H1 (cell line): ENCODE results near the gene PARK7. TPM values are rescaled to one million over a fixed set of nuclear protein-coding genes. Genes with fewer than 3 reads are reported as not detected.

Experiments used
- CTCF ChIA-PET: fragments of 300-600 bp; sonication (Branson Sonifier 250); formaldehyde crosslinking; loops from one replicate; lab custom pipeline; 2021; ENCODE audit not compliant: partially characterized antibody; lab: Charles Lee
- POLR2A ChIA-PET: fragments of 300-600 bp; sonication (Branson Sonifier 250); formaldehyde crosslinking; loops from one replicate; lab custom pipeline; 2021; ENCODE audit warnings: inconsistent platforms; ENCODE audit not compliant: partially characterized antibody; lab: Charles Lee
- DNase-seq, 2 experiments: peaks; one replicate each; pipeline versions ENCODE4 v3.0.0 to v3.0.0-alpha.2; 2010 to 2022; ENCODE audit warnings: low spot score in 2 of 2, low read depth in 1 of 2, mixed read lengths in 1 of 2
- FAIRE-seq: peaks from 2 replicates; lab custom pipeline; 2011; peaks lifted over from hg19 to GRCh38; lab: Jason Lieb, UNC
- H2AFZ ChIP-seq: 2 replicates; pipeline ENCODE4 v1.8.1; 2012; ENCODE audit warnings: low read length, inconsistent platforms
- H2AK5ac ChIP-seq: 2 replicates; pipeline ENCODE4 v1.6.1; 2013; ENCODE audit warnings: low read depth, low read length
- H2BK120ac ChIP-seq: replicated peaks from 2 replicates; pipeline ENCODE3; 2013; ENCODE audit warnings: low read depth, low read length, inconsistent platforms
- H2BK12ac ChIP-seq: 2 replicates; pipeline ENCODE4 v1.6.1; 2013; ENCODE audit warnings: low read depth, low read length
- H2BK15ac ChIP-seq: 2 replicates; pipeline ENCODE4 v1.6.1; 2013; ENCODE audit warnings: low read length
- H2BK20ac ChIP-seq: 2 replicates; pipeline ENCODE4 v1.6.1; 2013; ENCODE audit warnings: low read length
- H2BK5ac ChIP-seq: 2 replicates; pipeline ENCODE4 v1.6.1; 2013; ENCODE audit warnings: low read depth, low read length
- H3K14ac ChIP-seq: 2 replicates; pipeline ENCODE4 v1.6.1; 2013; ENCODE audit warnings: inconsistent platforms; ENCODE audit not compliant: insufficient read length
- H3K18ac ChIP-seq: 2 replicates; pipeline ENCODE4 v1.6.1; 2013; ENCODE audit warnings: low read length; ENCODE audit errors: extremely low read depth
- H3K23ac ChIP-seq: 2 replicates; pipeline ENCODE4 v1.6.1; 2013; ENCODE audit warnings: inconsistent platforms; ENCODE audit not compliant: insufficient read length
- H3K23me2 ChIP-seq: 2 replicates; pipeline ENCODE4 v1.6.1; 2013; ENCODE audit warnings: low read depth, low read length
- H3K27ac ChIP-seq: 2 replicates; pipeline ENCODE4 v1.6.1; 2011; ENCODE audit warnings: low read depth, low read length, inconsistent platforms
- H3K27me3 ChIP-seq, 4 experiments: replicated peaks in 1 of 4; 1 replicate in 1 of 4; 2 replicates in 3 of 4; pipeline versions ENCODE4 v1.6.1 to v1.8.1; 2011 to 2013; ENCODE audit warnings: low read length in 3 of 4, mild to moderate bottlenecking in 3 of 4, inconsistent platforms in 2 of 4, mixed read lengths in 2 of 4, moderate library complexity in 1 of 4; ENCODE audit not compliant: control insufficient read depth in 3 of 4, insufficient read depth in 3 of 4; ENCODE audit errors: extremely low read depth in 1 of 4
- H3K36me3 ChIP-seq, 4 experiments: 2 replicates each; pipeline versions ENCODE4 v1.6.1 to v1.8.1; 2011 to 2013; ENCODE audit warnings: mild to moderate bottlenecking in 4 of 4, low read length in 3 of 4, moderate library complexity in 2 of 4, control low read depth in 1 of 4, inconsistent platforms in 1 of 4; ENCODE audit not compliant: insufficient read depth in 4 of 4, control insufficient read depth in 2 of 4
- H3K4ac ChIP-seq: replicated peaks from 2 replicates; pipeline ENCODE3; 2013; ENCODE audit warnings: low read length, low read depth, mixed read lengths, inconsistent platforms; ENCODE audit not compliant: insufficient read length
- H3K4me1 ChIP-seq, 4 experiments: replicated peaks in 1 of 4; 1 replicate in 1 of 4; 2 replicates in 3 of 4; pipeline versions ENCODE4 v1.6.1 to v1.8.1; 2011 to 2013; ENCODE audit warnings: low read length in 3 of 4, inconsistent platforms in 2 of 4, mixed read lengths in 1 of 4; ENCODE audit not compliant: insufficient read depth in 4 of 4, control insufficient read depth in 3 of 4
- H3K4me2 ChIP-seq, 2 experiments: 2 replicates each; pipeline versions ENCODE4 v1.6.1 to v1.8.1; 2011 to 2013; ENCODE audit warnings: low read depth in 2 of 2, low read length in 2 of 2, control low read depth in 1 of 2, inconsistent platforms in 1 of 2, mild to moderate bottlenecking in 1 of 2; ENCODE audit not compliant: insufficient read depth in 1 of 2
- H3K4me3 ChIP-seq, 4 experiments: fragments of 200-600, 300-600 bp in 1 of 4; sonication (generic), shearing (Covaris generic), sonication (Bioruptor Twin) in 1 of 4; 2 replicates each; pipeline versions ENCODE4 v1.5.1 to v1.8.1; 2011 to 2016; ENCODE audit warnings: low read length in 4 of 4, low read depth in 3 of 4, control low read depth in 2 of 4, inconsistent platforms in 2 of 4, mild to moderate bottlenecking in 2 of 4, mixed read lengths in 1 of 4, moderate library complexity in 1 of 4; ENCODE audit not compliant: insufficient read depth in 2 of 4; ENCODE audit errors: extremely low read depth in 1 of 4
- H3K56ac ChIP-seq: replicated peaks from 2 replicates; pipeline ENCODE3; 2013; ENCODE audit warnings: low read depth, mild to moderate bottlenecking, mixed read lengths, low read length, inconsistent platforms; ENCODE audit not compliant: insufficient read length
- H3K79me1 ChIP-seq: 2 replicates; pipeline ENCODE4 v1.6.1; 2013; ENCODE audit warnings: low read depth, low read length, control low read depth
- H3K79me2 ChIP-seq, 2 experiments: 2 replicates each; pipeline versions ENCODE4 v1.6.1 to v1.8.1; 2012 to 2013; ENCODE audit warnings: low read length in 2 of 2, mild to moderate bottlenecking in 2 of 2, inconsistent platforms in 1 of 2; ENCODE audit not compliant: insufficient read depth in 2 of 2, control insufficient read depth in 1 of 2
- H3K9ac ChIP-seq, 4 experiments: replicated peaks in 1 of 4; 1 replicate in 1 of 4; 2 replicates in 3 of 4; pipeline versions ENCODE4 v1.6.1 to v1.8.1; 2011 to 2013; ENCODE audit warnings: low read depth in 3 of 4, low read length in 3 of 4, control low read depth in 2 of 4, mild to moderate bottlenecking in 2 of 4, moderate library complexity in 2 of 4, inconsistent platforms in 1 of 4; ENCODE audit errors: extremely low read depth in 1 of 4
- H3K9me3 ChIP-seq, 2 experiments: 2 replicates each; pipeline versions ENCODE4 v1.6.1 to v1.8.1; 2012 to 2013; ENCODE audit warnings: mild to moderate bottlenecking in 2 of 2, moderate library complexity in 2 of 2, control low read depth in 1 of 2, inconsistent platforms in 1 of 2, low read depth in 1 of 2, low read length in 1 of 2, mixed read lengths in 1 of 2; ENCODE audit not compliant: insufficient read depth in 2 of 2
- H4K20me1 ChIP-seq, 2 experiments: replicated peaks in 1 of 2; 2 replicates each; pipeline versions ENCODE3 to v1.8.1; 2011 to 2013; ENCODE audit warnings: inconsistent platforms in 2 of 2, low read length in 2 of 2, mild to moderate bottlenecking in 1 of 2; ENCODE audit not compliant: insufficient read depth in 2 of 2, control insufficient read depth in 1 of 2
- H4K5ac ChIP-seq: 2 replicates; pipeline ENCODE4 v1.6.1; 2013; ENCODE audit warnings: low read length, low read depth, mixed read lengths, inconsistent platforms; ENCODE audit not compliant: insufficient read length
- H4K8ac ChIP-seq: 2 replicates; pipeline ENCODE4 v1.8.0; 2013; ENCODE audit warnings: mild to moderate bottlenecking, moderate library complexity, low read length, inconsistent platforms; ENCODE audit not compliant: insufficient read depth; ENCODE audit errors: extremely low read depth
- H4K91ac ChIP-seq: replicated peaks from 2 replicates; pipeline ENCODE3; 2013; ENCODE audit warnings: low read length, mixed read lengths, inconsistent platforms; ENCODE audit not compliant: insufficient read length
- CBX8 ChIP-seq: fragments of 300-800, 300-1000 bp; sonication (generic); IDR thresholded peaks from 2 replicates; pipeline ENCODE4 v1.7.1; 2016; ENCODE audit warnings: low read depth, low read length, borderline replicate concordance
- EP300 ChIP-seq, 2 experiments: IDR thresholded peaks; 1 replicate in 1 of 2; 2 replicates in 1 of 2; pipeline ENCODE4 v1.6.1; 2011 to 2012; ENCODE audit warnings: low read depth in 2 of 2, low read length in 2 of 2, mild to moderate bottlenecking in 2 of 2, borderline replicate concordance in 1 of 2, inconsistent platforms in 1 of 2, moderate library complexity in 1 of 2
- MAFK ChIP-seq: IDR thresholded peaks from 2 replicates; pipeline ENCODE4 v1.6.1; 2012; ENCODE audit warnings: low read depth, mild to moderate bottlenecking, improper control_type of control experiment, low read length
- RNF2 ChIP-seq: fragments of 200-900, 300-1000 bp; sonication (generic); IDR thresholded peaks from 2 replicates; pipeline ENCODE4 v1.7.1; 2016; ENCODE audit warnings: borderline replicate concordance, low read depth, mild to moderate bottlenecking, antibody characterized with exemption, low read length; ENCODE audit not compliant: poor library complexity, severe bottlenecking; ENCODE audit errors: missing control alignments
- ZNF274 ChIP-seq: IDR thresholded peaks from 2 replicates; pipeline ENCODE4 v1.7.0; 2012; ENCODE audit warnings: low read length, borderline replicate concordance; ENCODE audit errors: extremely low read depth
- WGBS, 2 experiments: shearing (Covaris generic) in 1 of 2; methylation state at CpG; one replicate each; pipeline versions ENCODE4 v1.1.6 to v1.1.7; 2013 to 2015; ENCODE audit warnings: low lambda C conversion rate in 2 of 2, mixed read lengths in 2 of 2, inconsistent platforms in 1 of 2, low coverage in 1 of 2, missing lambda C conversion rate in 1 of 2; ENCODE audit not compliant: insufficient replicate concordance in 2 of 2, insufficient coverage in 1 of 2, insufficient read length in 1 of 2; ENCODE audit errors: extremely low coverage in 1 of 2, missing lambda C conversion rate in 1 of 2; 5-methylcytosine and 5-hydroxymethylcytosine counted together
- polyA plus RNA-seq, 7 experiments: library from polyadenylated mRNA; depleted of rRNA in 3 of 7; stranded (reverse) in 5 of 7; unstranded in 2 of 7; fragments of >200 nt in 5 of 7; fragments of 200-250 nt in 2 of 7; gene quantifications; 1 replicate in 5 of 7; 2 replicates in 1 of 7; 4 replicates in 1 of 7; pipeline versions ENCODE4 v1.2.1 to v1.2.3, GENCODE V29; 2011 to 2013; ENCODE audit warnings: missing spikeins in 2 of 7, mixed read lengths in 2 of 7
- total RNA-seq: library from RNA; stranded (reverse); fragmentation: NEBNext Ultra II Directional; extraction: Animal tissue kit (Norgen Biotek cat#: 25700); gene quantifications from 2 replicates; pipeline ENCODE4 v1.2.1, GENCODE V29; 2021
- TF ChIP-seq, protein P1 (sequence below): IDR thresholded peaks from 2 replicates; pipeline ENCODE4 v1.6.1; 2012; ENCODE audit warnings: low read length, inconsistent platforms

The PARK7 gene
- total and polyA plus RNA-seq, 2 of the 8 experiments (the other 6 are each of a cell fraction or from before 2014, with no cell fraction given): 206 to 383 TPM

- Histone ChIP-seq H2AK5ac (no peak overlapping the region), H3K18ac (no peak overlapping the region), H3K79me2 (no peaks in the 10 kb centered on the region), H4K20me1 (no peaks in the 10 kb centered on the region), H3K23ac (no peak overlapping the region), H2BK20ac (no peak overlapping the region), H4K8ac (no peak overlapping the region), H3K23me2 (no peaks in the 10 kb centered on the region), H2BK5ac (no peak overlapping the region), H3K9ac (no peak overlapping the region), H3K79me1 (no peaks in the 10 kb centered on the region), H3K14ac (no peak overlapping the region), H3K56ac (no peak overlapping the region), H3K4me3 (no peak overlapping the region), H3K4me1 (no peaks in the 10 kb centered on the region), H3K36me3 (no peaks in the 10 kb centered on the region), H3K9me3 (no peaks in the 10 kb centered on the region), H3K4me2 (no peak overlapping the region), H2AFZ (no peak overlapping the region), H3K27ac (no peak overlapping the region), H2BK12ac (no peak overlapping the region), H2BK120ac (no peak overlapping the region), H2BK15ac (no peak overlapping the region), H4K5ac (no peak overlapping the region), H3K27me3 (no peaks in the 10 kb centered on the region), H3K4ac (no peak overlapping the region), H4K91ac (no peak overlapping the region)
- FAIRE-seq (no peak), DNase-seq (no peak)
- 93% methylated on average over 7 of the region's 7 CpGs; no CpG with 5 or more reads in 1 of the 2 experiments for WGBS, 2 experiments
- CTCF ChIA-PET: interaction anchor here (1.2 kb wide), 1 partner anchor 253 kb away, joined by 3 read pairs; no protein-coding TSS in a partner anchor
- POLR2A ChIA-PET: no interaction called here
- TF ChIP-seq RNF2: no peak
- no peak for TF ChIP-seq MAFK
- no peak for TF ChIP-seq CBX8
- no peak for TF ChIP-seq ZNF274
- TF ChIP-seq, protein P1, sequence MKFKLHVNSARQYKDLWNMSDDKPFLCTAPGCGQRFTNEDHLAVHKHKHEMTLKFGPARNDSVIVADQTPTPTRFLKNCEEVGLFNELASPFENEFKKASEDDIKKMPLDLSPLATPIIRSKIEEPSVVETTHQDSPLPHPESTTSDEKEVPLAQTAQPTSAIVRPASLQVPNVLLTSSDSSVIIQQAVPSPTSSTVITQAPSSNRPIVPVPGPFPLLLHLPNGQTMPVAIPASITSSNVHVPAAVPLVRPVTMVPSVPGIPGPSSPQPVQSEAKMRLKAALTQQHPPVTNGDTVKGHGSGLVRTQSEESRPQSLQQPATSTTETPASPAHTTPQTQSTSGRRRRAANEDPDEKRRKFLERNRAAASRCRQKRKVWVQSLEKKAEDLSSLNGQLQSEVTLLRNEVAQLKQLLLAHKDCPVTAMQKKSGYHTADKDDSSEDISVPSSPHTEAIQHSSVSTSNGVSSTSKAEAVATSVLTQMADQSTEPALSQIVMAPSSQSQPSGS: no peak
- TF ChIP-seq EP300 (IDR thresholded peaks at IDR 0.05; ENCODE audit: borderline replicate concordance in 1 of 2, low read depth in 2 of 2, low read length in 2 of 2): no peak
These were observed 39.7 kb upstream of the PARK7 start for GRCh38 chr1:7921796-7922195.
